ENCODE data around the gene SLC16A4. TPM values are rescaled to one million over a fixed set of nuclear protein-coding genes. Genes with fewer than 3 reads are reported as not detected.

The SLC16A4 gene
- total RNA-seq, 1 experiment from 2014 or later, result 0.22 TPM

DNA sequence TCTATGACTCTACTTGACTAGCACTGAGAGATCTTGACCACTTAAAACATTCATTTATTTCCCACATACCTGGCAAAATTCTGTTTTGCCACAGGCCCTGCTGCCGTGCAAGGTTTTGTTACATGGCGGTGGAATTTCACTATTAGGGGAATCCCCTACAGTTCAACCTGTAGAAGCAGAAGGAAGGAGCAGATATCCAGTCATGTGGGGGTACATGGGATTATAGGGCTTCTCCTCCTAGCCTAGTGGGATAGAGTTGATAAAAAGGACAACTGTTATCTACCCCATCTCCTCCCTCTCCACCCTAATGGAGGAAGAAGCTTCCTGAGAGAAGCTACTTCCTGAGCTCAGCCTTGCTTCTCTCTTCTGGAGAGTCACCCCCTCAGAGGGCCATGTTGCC lies 42.4 kb upstream of the SLC16A4 start:
- ChIA-PET CTCF (interaction anchor here (0.6 kb wide), 1 partner anchor 32 kb away, joined by 3 read pairs; no protein-coding TSS in a partner anchor), POLR2A (ENCODE audit: unreplicated experiment) (no interaction called here)
- peaks cover 34% of the 10 kb centered on the region for H3K27me3 ChIP-seq (ENCODE audit: low read length)
- TF ChIP-seq CTCF (conservative IDR thresholded peaks at IDR 0.05; ENCODE audit: low read depth, low read length) (no peak), EZH2phosphoT487 (IDR thresholded peaks at IDR 0.05; ENCODE audit: borderline replicate concordance, low read length) (no peak)
- intact Hi-C loops (cut with micrococcal nuclease), result no loop called here
- no peaks in the 10 kb centered on the region for H4K20me1 ChIP-seq (ENCODE audit: low read length)
- no TSS peak for BruUV-seq (replicated peaks)
- no peaks in the 10 kb centered on the region for H3K9me2 ChIP-seq (replicated peaks; ENCODE audit: low read length)
- H3K79me2 ChIP-seq (ENCODE audit: low read length), result no peaks in the 10 kb centered on the region
- DNase-seq (no peak), ATAC-seq (no peak)
- H3K4me1 ChIP-seq (ENCODE audit: insufficient read depth, low read length), result no peaks in the 10 kb centered on the region
- no peak overlapping the region for H3K4me2 ChIP-seq (ENCODE audit: low read length)
- no peaks in the 10 kb centered on the region for H3K36me3 ChIP-seq (ENCODE audit: low read depth, low read length)
- H3F3A ChIP-seq (ENCODE audit: low read length, unreplicated experiment), result no peaks in the 10 kb centered on the region
- H3K27ac ChIP-seq (ENCODE audit: low read length), result no peak overlapping the region
- H3K4me3 ChIP-seq (ENCODE audit: low read length), result no peak overlapping the region
- no peaks in the 10 kb centered on the region for H3K9me3 ChIP-seq (ENCODE audit: low read length)
- H3K9ac ChIP-seq (ENCODE audit: low read length), result no peak overlapping the region
- H2AFZ ChIP-seq (ENCODE audit: low read length), result no peak overlapping the region

DNA sequence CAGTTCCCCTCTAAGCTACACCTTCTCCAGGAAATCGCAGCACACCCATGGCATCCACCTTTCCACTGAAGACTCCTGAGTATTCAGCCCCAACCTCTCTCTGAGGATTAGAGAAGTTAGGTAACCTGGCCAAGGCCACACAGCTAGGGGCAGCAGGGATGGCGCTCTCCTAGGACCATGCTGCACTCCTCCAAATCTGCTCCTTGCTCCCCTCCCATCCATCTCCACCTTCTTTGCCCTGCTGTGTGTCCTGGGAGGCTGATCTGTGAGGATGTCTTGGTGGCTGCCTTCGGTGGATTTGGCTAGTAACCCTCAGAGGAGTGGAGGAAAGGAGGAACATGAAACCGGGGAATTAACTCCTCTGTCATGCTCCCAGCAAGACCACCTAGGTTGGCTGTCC lies 40.1 kb upstream of the SLC16A4 start:
- Histone ChIP-seq H3K4me1 (ENCODE audit: insufficient read depth, low read length) (no peaks in the 10 kb centered on the region), H4K20me1 (ENCODE audit: low read length) (no peaks in the 10 kb centered on the region), H3K4me3 (ENCODE audit: low read length) (no peak overlapping the region), H3K9me2 (replicated peaks; ENCODE audit: low read length) (no peaks in the 10 kb centered on the region), H3F3A (ENCODE audit: low read length, unreplicated experiment) (no peaks in the 10 kb centered on the region), H3K9ac (ENCODE audit: low read length) (no peak overlapping the region), H3K9me3 (ENCODE audit: low read length) (no peaks in the 10 kb centered on the region), H3K36me3 (ENCODE audit: low read depth, low read length) (no peaks in the 10 kb centered on the region), H3K27ac (ENCODE audit: low read length) (no peak overlapping the region), H2AFZ (ENCODE audit: low read length) (no peak overlapping the region), H3K27me3 (ENCODE audit: low read length) (peaks cover 34% of the 10 kb centered on the region), H3K79me2 (ENCODE audit: low read length) (no peaks in the 10 kb centered on the region), H3K4me2 (ENCODE audit: low read length) (no peak overlapping the region)
- no TSS peak for BruUV-seq (replicated peaks)
- ATAC-seq (no peak), DNase-seq (no peak)
- ChIA-PET POLR2A (ENCODE audit: unreplicated experiment) (no interaction called here), CTCF (no interaction called here)
- no peak for TF ChIP-seq EZH2phosphoT487 (IDR thresholded peaks at IDR 0.05; ENCODE audit: borderline replicate concordance, low read length)
- no peak for TF ChIP-seq CTCF (conservative IDR thresholded peaks at IDR 0.05; ENCODE audit: low read depth, low read length)
- TF ChIP-seq EZH2 (IDR thresholded peaks at IDR 0.05; ENCODE audit: low read length, unreplicated experiment), result no peak
- intact Hi-C loops (cut with micrococcal nuclease), result no loop called here

DNA sequence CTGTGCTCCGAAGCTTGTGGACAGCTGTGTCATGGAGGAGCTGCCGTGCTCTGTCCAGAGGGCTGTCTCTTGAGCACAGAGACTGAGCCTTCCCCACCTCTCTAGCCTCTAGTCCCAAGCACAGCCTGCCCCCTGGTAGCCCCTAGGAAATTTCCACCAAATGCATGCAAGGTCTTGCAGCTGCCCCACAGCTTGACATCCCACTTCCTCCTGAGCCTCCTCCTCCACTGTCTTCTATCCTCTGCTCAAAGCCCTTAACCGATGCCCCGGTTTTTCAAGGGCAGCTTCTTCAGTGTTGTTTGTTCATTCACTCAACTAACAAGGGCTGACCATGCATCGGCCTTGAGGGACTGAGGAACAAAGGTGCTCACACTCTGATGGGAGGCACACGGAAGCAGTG lies 39.5 kb upstream of the SLC16A4 start:
- no peak overlapping the region for H3K27ac ChIP-seq (ENCODE audit: low read length)
- TF ChIP-seq EZH2 (IDR thresholded peaks at IDR 0.05; ENCODE audit: low read length, unreplicated experiment), result no peak
- no peak for TF ChIP-seq CTCF (conservative IDR thresholded peaks at IDR 0.05; ENCODE audit: low read depth, low read length)
- no peak for TF ChIP-seq EZH2phosphoT487 (IDR thresholded peaks at IDR 0.05; ENCODE audit: borderline replicate concordance, low read length)
- H3F3A ChIP-seq (ENCODE audit: low read length, unreplicated experiment), result no peaks in the 10 kb centered on the region
- intact Hi-C loops (cut with micrococcal nuclease), result no loop called here
- H3K79me2 ChIP-seq (ENCODE audit: low read length), result no peaks in the 10 kb centered on the region
- POLR2A ChIA-PET (ENCODE audit: unreplicated experiment), result no interaction called here
- no TSS peak for BruUV-seq (replicated peaks)
- no peak for DNase-seq
- peaks cover 32% of the 10 kb centered on the region for H3K27me3 ChIP-seq (ENCODE audit: low read length)
- H3K9me2 ChIP-seq (replicated peaks; ENCODE audit: low read length), result no peaks in the 10 kb centered on the region
- H2AFZ ChIP-seq (ENCODE audit: low read length), result no peak overlapping the region
- H3K36me3 ChIP-seq (ENCODE audit: low read depth, low read length), result no peaks in the 10 kb centered on the region
- no peak overlapping the region for H3K9ac ChIP-seq (ENCODE audit: low read length)
- no peaks in the 10 kb centered on the region for H4K20me1 ChIP-seq (ENCODE audit: low read length)
- CTCF ChIA-PET, result no interaction called here
- no peak overlapping the region for H3K4me3 ChIP-seq (ENCODE audit: low read length)
- no peaks in the 10 kb centered on the region for H3K9me3 ChIP-seq (ENCODE audit: low read length)
- no peak overlapping the region for H3K4me2 ChIP-seq (ENCODE audit: low read length)
- H3K4me1 ChIP-seq (ENCODE audit: insufficient read depth, low read length), result no peaks in the 10 kb centered on the region
- no peak for ATAC-seq

All from PC-3 (cell line).